SK-N-SH treated with all-trans-retinoic acid at 6 μM for 48 hours (cell line): ENCODE results near the gene CLK2.

ENCODE experiments used
- ARNTL ChIP-seq: fragments of 450-650 bp; formaldehyde crosslinking; IDR thresholded peaks from 2 replicates; pipeline ENCODE4 v1.5.0; 2020; ENCODE audit warnings: low read depth, mild to moderate bottlenecking, moderate library complexity, borderline replicate concordance
- BACH2 ChIP-seq: fragments of 250-450 bp; sonication (Bioruptor Pico); IDR thresholded peaks from 2 replicates; pipeline ENCODE4 v1.9.0; 2021; ENCODE audit warnings: mild to moderate bottlenecking, borderline replicate concordance
- GLIS3 ChIP-seq: fragments of 250-450 bp; sonication (Bioruptor Pico); IDR thresholded peaks from 2 replicates; pipeline ENCODE4 v1.5.0; 2020; ENCODE audit warnings: mild to moderate bottlenecking, moderate library complexity
- OSR1 ChIP-seq: fragments of 250-450 bp; sonication (Bioruptor Pico); IDR thresholded peaks from 2 replicates; pipeline ENCODE4 v1.8.0; 2022; ENCODE audit warnings: moderate library complexity, mild to moderate bottlenecking, inconsistent platforms
- RARB ChIP-seq: fragments of 250-450 bp; sonication (Bioruptor Pico); IDR thresholded peaks from 2 replicates; pipeline ENCODE4 v1.8.0; 2021; ENCODE audit warnings: mild to moderate bottlenecking, moderate library complexity
- SNAI2 ChIP-seq: fragments of 250-450 bp; sonication (Bioruptor Pico); IDR thresholded peaks from 2 replicates; pipeline ENCODE4 v1.5.0; 2020; ENCODE audit warnings: mild to moderate bottlenecking, moderate library complexity
- TCF4 ChIP-seq: fragments of 250-450 bp; sonication (Bioruptor Pico); IDR thresholded peaks from 2 replicates; pipeline ENCODE4 v1.8.0; 2021; ENCODE audit warnings: mild to moderate bottlenecking, moderate library complexity, borderline replicate concordance
- ZFP30 ChIP-seq: fragments of 450-650 bp; formaldehyde crosslinking; IDR thresholded peaks from 2 replicates; pipeline ENCODE4 v1.5.0; 2022; ENCODE audit warnings: mild to moderate bottlenecking, moderate library complexity
- ZNF565 ChIP-seq: fragments of 450-650 bp; formaldehyde crosslinking; conservative IDR thresholded peaks from 2 replicates; pipeline ENCODE4 v1.5.0; 2020; ENCODE audit warnings: low read depth, mild to moderate bottlenecking, moderate library complexity
- ZNF8 ChIP-seq: fragments of 450-650 bp; formaldehyde crosslinking; IDR thresholded peaks from 2 replicates; pipeline ENCODE4 v1.5.0; 2020; ENCODE audit warnings: mild to moderate bottlenecking, moderate library complexity
- TF ChIP-seq, protein P1 (sequence below): fragments of 250-450 bp; sonication (Bioruptor Pico); IDR thresholded peaks from 2 replicates; pipeline ENCODE4 v1.8.0; 2021; ENCODE audit warnings: low read depth, mild to moderate bottlenecking, moderate library complexity, borderline replicate concordance
- TF ChIP-seq, protein P2 (sequence below): fragments of 250-450 bp; sonication (Bioruptor Pico); IDR thresholded peaks from 2 replicates; pipeline ENCODE4 v1.5.1; 2020; ENCODE audit warnings: low read depth, mild to moderate bottlenecking, moderate library complexity
- TF ChIP-seq, protein P3 (sequence below): fragments of 250-450 bp; sonication (Bioruptor Pico); IDR thresholded peaks from 2 replicates; pipeline ENCODE4 v1.8.0; 2020; ENCODE audit warnings: mild to moderate bottlenecking, moderate library complexity, borderline replicate concordance

- TF ChIP-seq ZFP30 (CRISPR knock-in tag) (no peak), ZNF8 (CRISPR knock-in tag) (no peak), RARB (CRISPR knock-in tag) (no peak), GLIS3 (CRISPR knock-in tag) (no peak), TCF4 (CRISPR knock-in tag) (no peak), OSR1 (no peak), ARNTL (CRISPR knock-in tag) (no peak), ZNF565 (CRISPR knock-in tag) (no peak), BACH2 (CRISPR knock-in tag) (no peak), SNAI2 (no peak)
- TF ChIP-seq, protein P1, sequence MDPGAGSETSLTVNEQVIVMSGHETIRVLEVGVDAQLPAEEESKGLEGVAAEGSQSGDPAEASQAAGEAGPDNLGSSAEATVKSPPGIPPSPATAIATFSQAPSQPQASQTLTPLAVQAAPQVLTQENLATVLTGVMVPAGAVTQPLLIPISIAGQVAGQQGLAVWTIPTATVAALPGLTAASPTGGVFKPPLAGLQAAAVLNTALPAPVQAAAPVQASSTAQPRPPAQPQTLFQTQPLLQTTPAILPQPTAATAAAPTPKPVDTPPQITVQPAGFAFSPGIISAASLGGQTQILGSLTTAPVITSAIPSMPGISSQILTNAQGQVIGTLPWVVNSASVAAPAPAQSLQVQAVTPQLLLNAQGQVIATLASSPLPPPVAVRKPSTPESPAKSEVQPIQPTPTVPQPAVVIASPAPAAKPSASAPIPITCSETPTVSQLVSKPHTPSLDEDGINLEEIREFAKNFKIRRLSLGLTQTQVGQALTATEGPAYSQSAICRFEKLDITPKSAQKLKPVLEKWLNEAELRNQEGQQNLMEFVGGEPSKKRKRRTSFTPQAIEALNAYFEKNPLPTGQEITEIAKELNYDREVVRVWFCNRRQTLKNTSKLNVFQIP (CRISPR knock-in tag), result no peak
- TF ChIP-seq, protein P2, sequence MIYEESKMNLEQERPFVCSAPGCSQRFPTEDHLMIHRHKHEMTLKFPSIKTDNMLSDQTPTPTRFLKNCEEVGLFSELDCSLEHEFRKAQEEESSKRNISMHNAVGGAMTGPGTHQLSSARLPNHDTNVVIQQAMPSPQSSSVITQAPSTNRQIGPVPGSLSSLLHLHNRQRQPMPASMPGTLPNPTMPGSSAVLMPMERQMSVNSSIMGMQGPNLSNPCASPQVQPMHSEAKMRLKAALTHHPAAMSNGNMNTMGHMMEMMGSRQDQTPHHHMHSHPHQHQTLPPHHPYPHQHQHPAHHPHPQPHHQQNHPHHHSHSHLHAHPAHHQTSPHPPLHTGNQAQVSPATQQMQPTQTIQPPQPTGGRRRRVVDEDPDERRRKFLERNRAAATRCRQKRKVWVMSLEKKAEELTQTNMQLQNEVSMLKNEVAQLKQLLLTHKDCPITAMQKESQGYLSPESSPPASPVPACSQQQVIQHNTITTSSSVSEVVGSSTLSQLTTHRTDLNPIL, result no peak
- TF ChIP-seq, protein P3, sequence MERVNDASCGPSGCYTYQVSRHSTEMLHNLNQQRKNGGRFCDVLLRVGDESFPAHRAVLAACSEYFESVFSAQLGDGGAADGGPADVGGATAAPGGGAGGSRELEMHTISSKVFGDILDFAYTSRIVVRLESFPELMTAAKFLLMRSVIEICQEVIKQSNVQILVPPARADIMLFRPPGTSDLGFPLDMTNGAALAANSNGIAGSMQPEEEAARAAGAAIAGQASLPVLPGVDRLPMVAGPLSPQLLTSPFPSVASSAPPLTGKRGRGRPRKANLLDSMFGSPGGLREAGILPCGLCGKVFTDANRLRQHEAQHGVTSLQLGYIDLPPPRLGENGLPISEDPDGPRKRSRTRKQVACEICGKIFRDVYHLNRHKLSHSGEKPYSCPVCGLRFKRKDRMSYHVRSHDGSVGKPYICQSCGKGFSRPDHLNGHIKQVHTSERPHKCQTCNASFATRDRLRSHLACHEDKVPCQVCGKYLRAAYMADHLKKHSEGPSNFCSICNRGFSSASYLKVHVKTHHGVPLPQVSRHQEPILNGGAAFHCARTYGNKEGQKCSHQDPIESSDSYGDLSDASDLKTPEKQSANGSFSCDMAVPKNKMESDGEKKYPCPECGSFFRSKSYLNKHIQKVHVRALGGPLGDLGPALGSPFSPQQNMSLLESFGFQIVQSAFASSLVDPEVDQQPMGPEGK (CRISPR knock-in tag), result no peak
Observed at GRCh38 chr1:155284476-155284875, 11.2 kb upstream of the CLK2 start.
